ENCODE results near the gene CEP192.

Gene CEP192

DNA sequence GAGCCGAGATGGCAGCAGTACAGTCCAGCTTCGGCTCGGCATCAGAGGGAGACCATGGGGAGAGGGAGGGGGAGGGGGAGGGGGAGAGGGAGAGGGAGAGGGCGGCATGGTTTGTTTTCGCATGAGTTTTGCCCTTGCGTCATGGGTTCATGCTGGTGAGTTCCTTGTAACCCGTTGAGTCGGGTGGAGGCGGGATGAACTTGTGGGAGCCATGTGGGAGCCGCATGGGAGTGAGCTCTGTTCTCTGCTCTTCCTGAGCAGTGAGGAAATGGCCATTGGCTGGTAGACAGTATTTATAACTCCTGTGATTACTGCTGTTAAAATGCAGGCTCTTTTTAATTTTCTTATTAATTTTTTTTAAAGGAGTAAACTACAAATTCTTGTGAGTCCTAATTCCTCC is 108.0 kb downstream of the CEP192 start:
- DNase-seq (ENCODE audit: insufficient read length, low spot score) = no peak
- TF ChIP-seq, protein P1, sequence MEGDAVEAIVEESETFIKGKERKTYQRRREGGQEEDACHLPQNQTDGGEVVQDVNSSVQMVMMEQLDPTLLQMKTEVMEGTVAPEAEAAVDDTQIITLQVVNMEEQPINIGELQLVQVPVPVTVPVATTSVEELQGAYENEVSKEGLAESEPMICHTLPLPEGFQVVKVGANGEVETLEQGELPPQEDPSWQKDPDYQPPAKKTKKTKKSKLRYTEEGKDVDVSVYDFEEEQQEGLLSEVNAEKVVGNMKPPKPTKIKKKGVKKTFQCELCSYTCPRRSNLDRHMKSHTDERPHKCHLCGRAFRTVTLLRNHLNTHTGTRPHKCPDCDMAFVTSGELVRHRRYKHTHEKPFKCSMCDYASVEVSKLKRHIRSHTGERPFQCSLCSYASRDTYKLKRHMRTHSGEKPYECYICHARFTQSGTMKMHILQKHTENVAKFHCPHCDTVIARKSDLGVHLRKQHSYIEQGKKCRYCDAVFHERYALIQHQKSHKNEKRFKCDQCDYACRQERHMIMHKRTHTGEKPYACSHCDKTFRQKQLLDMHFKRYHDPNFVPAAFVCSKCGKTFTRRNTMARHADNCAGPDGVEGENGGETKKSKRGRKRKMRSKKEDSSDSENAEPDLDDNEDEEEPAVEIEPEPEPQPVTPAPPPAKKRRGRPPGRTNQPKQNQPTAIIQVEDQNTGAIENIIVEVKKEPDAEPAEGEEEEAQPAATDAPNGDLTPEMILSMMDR (IDR thresholded peaks at IDR 0.05; ENCODE audit: insufficient read depth, missing control alignments) = no peak
- FAIRE-seq = no peak

DNA sequence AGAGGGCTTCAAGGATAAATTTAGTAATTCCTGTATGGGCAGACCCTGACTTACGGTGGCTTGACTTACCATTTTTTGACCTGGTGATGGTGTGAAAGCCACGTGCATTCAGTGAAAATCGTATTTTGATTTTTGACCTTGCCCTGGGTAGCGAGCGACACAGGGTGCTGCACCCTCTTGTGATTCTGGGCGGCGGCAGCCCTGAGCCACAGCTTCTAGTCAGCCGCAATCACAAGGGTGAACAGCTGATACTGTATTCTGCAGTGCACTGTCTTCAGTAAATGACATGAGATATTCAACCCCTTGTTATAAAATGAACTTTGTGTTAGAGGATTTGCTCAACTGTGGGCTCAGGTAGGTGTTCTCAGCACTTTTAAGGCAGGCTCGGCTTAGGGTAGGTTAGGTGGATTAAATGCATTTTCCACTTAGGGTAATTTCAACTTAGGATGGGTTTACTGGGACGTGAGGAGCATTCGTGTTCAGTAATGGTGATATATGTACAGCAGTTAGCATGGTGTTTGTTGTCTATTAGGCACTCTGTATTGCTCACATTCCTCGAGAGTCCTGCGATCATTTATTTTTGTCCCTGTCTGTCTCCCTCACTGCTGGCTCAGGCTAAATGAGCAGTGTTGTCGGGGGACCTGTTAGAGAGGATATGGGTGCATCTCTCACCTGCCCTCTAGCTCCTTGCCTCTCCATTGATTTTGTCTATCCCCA is 109.9 kb downstream of the CEP192 start:
- FAIRE-seq (no peak), DNase-seq (ENCODE audit: insufficient read length, low spot score) (no peak)
- TF ChIP-seq, protein P1 (IDR thresholded peaks at IDR 0.05; ENCODE audit: insufficient read depth, missing control alignments) = no peak

DNA sequence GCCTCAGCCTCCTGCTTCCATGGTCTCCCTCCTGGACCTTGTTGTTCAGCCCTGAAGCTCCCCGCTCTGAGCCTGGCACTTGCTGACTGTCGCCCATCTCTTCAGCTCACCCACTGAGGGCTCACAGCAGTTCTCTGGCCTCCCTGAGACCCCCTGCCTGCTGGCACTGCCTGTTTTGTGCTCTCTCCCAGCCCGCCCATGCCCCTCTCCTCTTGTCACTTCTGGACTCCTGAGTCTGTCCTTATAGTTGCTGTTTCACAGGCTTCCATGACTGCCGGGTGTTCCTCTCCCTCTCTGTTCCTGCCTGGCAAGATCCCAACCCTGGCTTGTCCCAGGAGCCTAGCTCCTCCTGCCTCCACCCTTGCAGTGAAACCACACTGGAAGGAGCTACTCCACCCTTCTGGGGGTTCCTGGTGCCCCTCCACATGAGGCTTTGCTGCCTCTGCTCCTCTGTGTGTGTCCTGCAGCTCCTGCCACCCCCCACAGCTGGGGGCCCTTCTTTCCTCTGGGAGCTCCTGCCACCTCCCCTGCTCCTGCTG is 110.6 kb downstream of the CEP192 start:
- TF ChIP-seq, protein P1 (IDR thresholded peaks at IDR 0.05; ENCODE audit: insufficient read depth, missing control alignments) = no peak
- FAIRE-seq (no peak), DNase-seq (ENCODE audit: insufficient read length, low spot score) (no peak)

GRCh38 chr18:13103366-13103765 is 112.2 kb downstream of the CEP192 start:
- FAIRE-seq = no peak
- TF ChIP-seq, protein P1 (IDR thresholded peaks at IDR 0.05; ENCODE audit: insufficient read depth, missing control alignments) = peak; percentile 24
- DNase-seq (ENCODE audit: insufficient read length, low spot score) = no peak

DNA sequence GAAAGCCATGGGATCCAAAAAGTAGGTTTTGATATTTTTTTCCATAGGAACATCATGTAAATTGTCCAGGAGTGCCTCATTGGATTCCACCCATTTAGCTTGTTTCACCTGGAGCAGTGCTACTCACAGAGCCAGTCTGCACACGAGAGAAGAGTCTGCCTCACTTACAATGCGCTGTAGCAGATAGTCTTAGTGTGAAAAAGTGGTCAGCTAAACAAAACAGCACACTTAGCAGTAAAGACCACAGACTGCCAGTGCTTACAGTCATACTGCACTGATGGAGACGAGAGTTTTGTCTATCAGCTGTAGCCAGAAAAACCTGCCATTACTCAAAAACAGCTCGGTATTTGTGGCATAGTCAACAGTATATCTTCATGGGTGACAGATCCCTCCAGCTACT is 113.9 kb downstream of the CEP192 start:
- FAIRE-seq (no peak), DNase-seq (ENCODE audit: insufficient read length, low spot score) (no peak)
- TF ChIP-seq, protein P1 (IDR thresholded peaks at IDR 0.05; ENCODE audit: insufficient read depth, missing control alignments) = no peak

GRCh38 chr18:13107074-13107473 is 115.9 kb downstream of the CEP192 start:
- no peak for DNase-seq (ENCODE audit: insufficient read length, low spot score)
- no peak for FAIRE-seq
- TF ChIP-seq, protein P1 (IDR thresholded peaks at IDR 0.05; ENCODE audit: insufficient read depth, missing control alignments) = no peak

DNA sequence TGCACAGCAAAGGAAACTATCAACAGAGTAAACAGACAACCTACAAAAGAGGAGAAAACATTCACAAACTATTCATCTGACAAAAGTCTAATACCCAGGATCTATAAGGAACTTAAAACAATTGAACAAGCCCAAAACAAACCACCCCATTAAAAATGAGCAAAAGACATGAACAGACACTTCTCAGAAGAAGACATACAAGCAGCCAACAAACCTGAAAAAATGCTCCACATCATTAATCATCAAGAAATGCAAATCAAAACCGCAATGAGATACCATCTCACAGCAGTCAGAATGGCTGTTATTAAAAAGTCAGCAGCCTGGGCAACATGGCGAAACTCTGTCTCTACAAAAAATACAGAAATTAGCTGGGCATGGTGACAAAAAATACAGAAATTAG is 117.2 kb downstream of the CEP192 start:
- DNase-seq (ENCODE audit: insufficient read length, low spot score) (no peak), FAIRE-seq (no peak)
- TF ChIP-seq, protein P1 (IDR thresholded peaks at IDR 0.05; ENCODE audit: insufficient read depth, missing control alignments) = no peak

Data from D721Med (cell line).